Measurements from ENCODE around the gene ARHGEF26. TPM values are rescaled to one million over a fixed set of nuclear protein-coding genes. Genes with fewer than 3 reads are reported as not detected.

Gene ARHGEF26
- total RNA-seq, 1 donor from 2014 or later, result 1.4 TPM

DNA sequence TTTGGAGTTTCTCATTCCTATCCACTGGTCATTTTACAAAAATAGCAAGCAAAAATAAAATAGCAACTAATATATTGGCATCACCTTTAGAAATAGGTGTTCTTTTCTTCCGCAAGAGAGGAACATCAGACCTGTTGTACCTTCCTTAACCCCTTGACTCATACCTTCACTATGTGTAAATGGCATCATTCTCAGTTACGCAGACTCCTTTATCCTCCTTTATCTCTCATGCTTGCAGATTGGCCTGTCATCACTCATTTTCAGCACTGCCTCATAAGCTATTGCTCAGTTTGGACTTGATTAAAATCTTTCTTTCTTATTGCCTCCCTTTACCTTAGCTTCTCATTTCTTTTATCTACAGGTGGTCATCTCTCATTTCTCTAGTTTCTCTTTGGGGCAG is 21.4 kb downstream of the ARHGEF26 start:
- intact Hi-C loops (cut with micrococcal nuclease), result no loop called here
- ATAC-seq, result no peak

DNA sequence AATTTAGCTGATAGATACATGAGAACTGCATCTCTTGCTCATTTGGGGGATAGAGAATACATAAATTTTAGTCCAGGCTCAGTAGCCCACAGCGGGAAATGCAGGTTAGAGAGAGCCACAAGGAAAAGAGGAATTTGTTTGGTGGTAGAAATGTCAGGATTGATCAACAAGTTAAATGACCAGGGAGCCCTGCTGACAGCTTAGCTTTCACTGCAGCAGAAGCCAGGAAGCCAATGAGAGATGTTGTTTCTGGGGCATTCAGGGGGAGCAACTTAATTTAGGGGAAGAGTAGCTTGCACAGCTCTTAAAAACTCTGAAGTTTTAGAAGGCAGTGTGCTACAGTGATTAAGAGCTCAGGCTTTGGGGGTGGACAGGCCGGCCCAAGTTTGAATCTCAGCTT is 22.7 kb downstream of the ARHGEF26 start:
- intact Hi-C loops (cut with micrococcal nuclease), result no loop called here
- no peak for ATAC-seq
- DNase-seq, result no peak

More for the DNA sequence above, 21.4 kb downstream of the ARHGEF26 start:
- DNase-seq, result no peak

DNA sequence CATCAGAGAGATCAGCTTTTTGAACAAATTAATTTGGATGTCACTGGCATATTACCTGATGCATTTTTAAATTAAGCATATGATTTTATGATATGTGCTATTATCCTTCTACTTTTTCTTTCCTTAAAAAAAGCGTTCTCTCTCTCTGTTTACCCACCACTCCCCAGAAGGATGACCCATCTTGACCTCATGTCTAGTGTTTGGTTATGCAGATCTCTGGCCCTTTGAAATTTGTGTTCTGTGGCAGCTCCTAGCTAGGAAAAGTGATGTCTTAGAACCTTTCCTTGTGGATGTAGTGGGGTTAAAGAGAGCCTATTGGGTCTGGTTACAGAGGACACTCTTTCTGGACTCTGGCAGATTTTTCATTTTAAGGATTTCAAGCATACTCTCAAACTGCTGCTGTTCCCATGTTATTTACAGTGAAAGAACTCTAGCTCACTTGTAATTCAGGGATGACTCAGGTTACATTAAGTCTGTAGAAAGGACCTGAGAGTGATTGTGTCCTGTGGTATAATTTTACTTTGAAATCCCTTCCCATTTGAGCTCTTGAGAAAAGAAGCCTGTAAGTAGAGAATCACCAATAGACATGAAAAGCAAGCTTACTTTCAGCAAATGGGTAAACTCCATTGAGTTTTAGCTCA is 23.8 kb downstream of the ARHGEF26 start:
- no peak for DNase-seq
- ATAC-seq, result no peak

DNA sequence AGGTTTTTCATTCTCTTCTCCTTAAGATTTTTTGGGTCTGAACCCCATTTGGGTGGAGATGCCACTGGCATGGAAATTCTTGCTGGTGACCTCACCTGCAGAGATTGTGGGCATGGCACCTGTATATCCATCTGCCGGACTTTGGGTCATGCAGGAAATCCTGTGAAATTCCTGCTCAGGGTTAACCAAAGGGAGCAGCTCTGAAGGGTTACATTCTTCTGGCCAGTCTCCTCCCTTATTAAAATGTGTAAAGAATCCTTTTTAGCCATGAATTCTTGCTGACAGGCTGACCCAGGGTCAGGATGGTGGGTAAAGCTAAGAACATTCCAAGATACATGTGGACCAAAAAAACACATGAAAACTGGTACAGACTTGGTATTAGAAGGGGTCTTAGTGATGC is 27.4 kb downstream of the ARHGEF26 start:
- ATAC-seq (no peak), DNase-seq (no peak)
- intact Hi-C loops (cut with micrococcal nuclease), result no loop called here

More for the DNA sequence above, 23.8 kb downstream of the ARHGEF26 start:
- intact Hi-C loops (cut with micrococcal nuclease), result no loop called here

DNA sequence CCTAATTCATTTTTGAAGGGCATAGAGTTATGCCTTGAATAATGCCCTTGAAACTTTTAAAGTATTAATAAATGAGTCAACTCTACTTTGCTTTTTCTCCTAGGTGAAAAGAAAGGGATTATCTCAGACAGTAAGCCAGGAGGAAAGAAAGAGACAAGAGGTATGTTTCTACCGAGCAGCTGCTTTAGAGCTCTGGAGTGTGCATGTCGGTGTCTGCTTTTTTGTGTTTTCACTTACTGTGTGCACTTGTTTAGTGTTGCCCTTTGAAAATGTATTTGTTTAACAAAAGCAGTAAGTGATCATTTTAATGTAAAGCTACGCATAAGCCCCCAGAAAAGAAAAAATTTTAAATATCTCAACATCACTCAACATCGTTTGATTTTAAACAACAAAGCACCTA is 28.1 kb downstream of the ARHGEF26 start:
- no peak for ATAC-seq
- intact Hi-C loops (cut with micrococcal nuclease), result no loop called here

DNA sequence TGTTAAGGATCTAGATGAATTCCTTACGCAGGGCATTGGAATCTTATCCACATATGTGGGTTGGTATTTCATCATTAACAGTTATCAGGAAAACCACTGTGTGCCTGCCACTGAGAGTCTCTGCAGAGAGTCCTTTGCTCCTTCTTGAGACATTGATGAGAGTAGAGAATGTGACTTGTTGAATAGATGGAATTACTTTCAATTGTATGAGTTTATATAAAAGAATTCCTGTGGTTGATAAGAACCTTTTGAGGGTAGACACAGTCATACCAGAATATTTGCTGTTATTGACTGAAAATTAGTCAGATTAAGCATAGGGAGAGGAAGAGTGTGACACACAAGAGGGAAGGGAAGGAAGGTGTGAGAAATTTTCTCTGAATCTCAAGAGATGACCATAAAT is 30.8 kb downstream of the ARHGEF26 start:
- DNase-seq (no peak), ATAC-seq (no peak)
- intact Hi-C loops (cut with micrococcal nuclease), result no loop called here

More for the DNA sequence above, 28.1 kb downstream of the ARHGEF26 start:
- DNase-seq, result no peak

DNA sequence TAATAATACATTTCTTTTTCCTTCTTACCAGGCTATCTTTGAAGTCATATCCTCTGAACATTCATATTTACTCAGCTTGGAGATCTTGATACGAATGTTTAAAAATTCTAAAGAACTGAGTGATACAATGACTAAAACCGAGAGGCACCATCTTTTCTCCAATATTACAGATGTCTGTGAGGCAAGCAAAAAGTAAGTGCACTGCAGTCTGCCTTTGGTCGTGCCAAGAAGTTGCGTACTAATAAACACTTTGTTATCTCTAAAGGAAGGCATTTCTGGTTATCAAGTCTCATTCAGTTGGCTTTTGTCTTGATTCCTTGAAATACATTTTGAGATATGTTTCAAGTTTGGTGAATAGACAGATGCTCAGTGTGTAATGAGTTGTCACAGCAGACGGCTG is 31.6 kb downstream of the ARHGEF26 start:
- DNase-seq (no peak), ATAC-seq (no peak)
- intact Hi-C loops (cut with micrococcal nuclease), result no loop called here

DNA sequence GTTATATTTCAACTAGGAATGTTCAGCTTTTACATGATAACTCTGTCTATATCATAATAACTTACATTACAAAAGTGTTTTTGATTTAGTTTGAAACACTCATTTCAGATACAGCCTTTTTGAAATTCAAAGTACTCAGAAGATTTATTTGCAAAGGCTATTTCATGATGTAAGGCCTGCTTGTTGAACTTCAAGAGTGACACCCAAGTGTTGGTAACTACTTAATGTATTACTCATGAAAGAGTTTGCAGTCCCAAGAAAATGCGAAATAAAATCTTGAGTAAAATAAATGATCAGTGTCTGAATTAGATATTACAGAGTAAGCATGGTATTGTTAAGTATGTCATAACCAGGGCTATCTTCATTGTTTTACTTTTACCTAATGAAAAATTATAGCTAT is 35.3 kb downstream of the ARHGEF26 start:
- ATAC-seq, result no peak
- DNase-seq, result no peak
- intact Hi-C loops (cut with micrococcal nuclease), result no loop called here

DNA sequence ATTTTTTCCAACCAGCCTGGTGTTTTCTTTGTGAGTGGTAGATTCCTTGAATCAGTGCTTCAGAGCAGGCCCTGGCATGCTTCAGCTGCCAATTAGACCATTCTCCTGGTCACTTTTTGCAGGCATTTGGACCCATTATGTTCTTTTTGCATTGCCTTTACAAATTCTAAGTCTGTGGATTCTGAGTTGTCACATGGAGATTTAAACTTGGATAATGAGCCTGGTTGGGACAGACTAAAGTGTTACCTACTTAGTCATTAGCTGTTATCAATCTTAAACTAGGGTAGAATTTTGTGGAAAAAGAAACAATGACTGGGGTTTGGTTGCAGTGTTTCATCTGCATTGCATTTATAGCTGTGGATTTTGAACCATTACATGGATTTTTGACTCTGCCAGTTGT is 40.6 kb downstream of the ARHGEF26 start:
- intact Hi-C loops (cut with micrococcal nuclease), result no loop called here
- no peak for ATAC-seq
- DNase-seq, result no peak

DNA sequence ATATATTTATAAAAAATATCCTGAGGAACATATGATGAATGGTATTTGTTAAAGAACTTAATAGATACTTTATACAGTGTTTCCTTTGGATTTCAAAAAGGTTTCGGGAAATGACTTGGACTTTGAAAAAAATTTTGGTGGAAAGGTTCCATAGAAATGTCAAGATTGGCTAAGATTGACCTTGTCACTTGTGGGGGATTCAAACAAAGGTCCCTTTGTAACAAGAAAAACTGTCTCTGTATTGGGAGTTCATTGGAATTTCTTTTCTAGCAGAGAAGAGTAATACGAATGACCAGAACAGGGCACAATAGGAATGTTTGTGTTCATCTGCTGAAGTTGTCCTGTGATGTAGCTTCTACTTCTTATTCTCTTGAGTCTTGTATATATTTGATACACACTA is 43.2 kb downstream of the ARHGEF26 start:
- DNase-seq (no peak), ATAC-seq (no peak)
- intact Hi-C loops (cut with micrococcal nuclease), result no loop called here

DNA sequence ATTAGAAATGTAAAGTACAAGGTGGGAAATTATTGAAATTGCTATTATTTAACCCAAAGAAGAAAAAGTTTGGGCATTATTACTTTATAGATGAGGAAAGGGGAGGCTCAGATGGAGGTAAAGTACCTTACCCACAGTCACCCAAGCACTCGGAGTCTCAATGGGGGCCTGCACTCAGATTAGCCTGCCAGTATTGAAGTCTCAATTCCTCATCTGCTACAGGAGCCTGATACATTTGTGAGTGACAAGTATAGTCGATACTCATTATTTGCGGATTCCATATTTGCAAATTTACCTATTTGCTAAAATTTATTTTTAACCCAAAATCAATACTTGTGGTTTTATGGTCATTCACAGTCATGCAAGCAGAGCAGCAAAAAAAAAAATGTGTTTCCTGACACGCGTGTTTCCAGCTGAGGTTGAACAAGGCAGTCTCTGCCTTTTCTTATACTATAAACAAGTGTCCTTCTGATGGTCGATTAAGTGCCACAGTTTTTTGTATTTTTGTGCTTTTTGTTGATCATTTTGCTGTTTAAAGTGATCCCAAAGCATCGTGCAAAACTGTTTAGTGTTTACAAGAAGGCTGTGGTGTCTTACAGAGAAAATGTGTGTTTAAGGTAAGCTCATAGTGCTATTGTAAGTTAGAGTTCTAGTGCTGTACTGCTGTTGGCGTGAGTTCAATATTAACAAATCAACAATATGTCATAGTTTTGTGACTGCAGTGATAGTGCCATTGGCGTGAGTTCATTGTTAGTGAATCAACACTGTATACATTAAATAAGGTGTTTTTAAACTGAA is 48.0 kb downstream of the ARHGEF26 start:
- DNase-seq (no peak), ATAC-seq (no peak)
- intact Hi-C loops (cut with micrococcal nuclease), result no loop called here

DNA sequence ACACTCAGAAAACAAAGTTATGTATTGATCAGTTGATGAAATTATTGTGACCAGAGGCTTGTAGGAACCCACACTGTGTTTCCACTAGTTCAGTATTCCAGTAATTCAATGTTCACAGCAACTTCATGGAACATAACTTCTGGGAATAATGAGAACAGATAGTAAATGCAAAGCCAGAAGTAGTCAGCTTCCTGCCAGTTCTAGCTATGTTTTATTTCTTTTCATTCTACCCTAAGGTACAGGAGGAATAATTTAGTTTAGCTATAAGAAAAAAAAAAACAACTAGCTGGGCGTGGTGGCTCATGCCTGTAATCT is 48.6 kb downstream of the ARHGEF26 start:
- ATAC-seq, result no peak
- intact Hi-C loops (cut with micrococcal nuclease), result no loop called here
- DNase-seq, result no peak

DNA sequence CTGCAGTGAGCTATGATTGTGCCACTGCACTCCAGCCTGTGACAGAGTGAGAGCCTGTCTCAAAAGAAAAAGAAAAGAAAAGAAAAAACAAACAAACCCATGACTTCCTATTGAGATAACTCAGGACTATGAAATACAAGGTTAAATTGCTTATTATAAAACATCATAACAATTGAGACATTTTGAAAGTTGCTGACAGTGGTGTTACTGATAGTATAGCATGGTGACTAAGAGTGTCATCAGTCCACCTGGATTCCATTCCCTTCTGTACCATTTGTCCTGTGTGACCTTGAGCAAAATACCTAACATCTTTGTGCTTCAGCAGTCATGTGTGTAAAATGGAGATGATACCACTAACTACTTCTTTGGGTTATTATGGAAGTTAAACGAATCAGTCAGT is 49.1 kb downstream of the ARHGEF26 start:
- ATAC-seq (no peak), DNase-seq (no peak)
- intact Hi-C loops (cut with micrococcal nuclease), result no loop called here

DNA sequence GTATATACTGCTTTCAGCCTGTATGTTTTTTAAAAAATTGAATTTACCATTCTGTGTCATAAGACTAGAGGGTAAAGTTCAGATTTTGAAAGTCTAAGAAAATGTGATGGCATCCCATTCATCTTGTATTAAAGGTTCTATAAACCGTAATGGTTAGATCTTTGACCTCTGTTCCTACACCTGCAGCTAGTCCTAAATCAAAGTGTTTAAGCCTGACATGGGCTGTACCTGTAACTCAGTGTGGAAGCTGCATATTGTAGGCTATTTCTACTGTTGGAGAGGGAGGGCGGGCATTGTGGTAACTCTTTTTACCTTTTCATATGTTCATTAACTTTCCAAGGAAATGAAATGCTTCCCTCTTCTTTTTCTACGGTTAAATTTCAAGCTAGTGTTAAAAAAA is 53.9 kb downstream of the ARHGEF26 start:
- DNase-seq, result no peak
- intact Hi-C loops (cut with micrococcal nuclease), result no loop called here
- ATAC-seq, result no peak

DNA sequence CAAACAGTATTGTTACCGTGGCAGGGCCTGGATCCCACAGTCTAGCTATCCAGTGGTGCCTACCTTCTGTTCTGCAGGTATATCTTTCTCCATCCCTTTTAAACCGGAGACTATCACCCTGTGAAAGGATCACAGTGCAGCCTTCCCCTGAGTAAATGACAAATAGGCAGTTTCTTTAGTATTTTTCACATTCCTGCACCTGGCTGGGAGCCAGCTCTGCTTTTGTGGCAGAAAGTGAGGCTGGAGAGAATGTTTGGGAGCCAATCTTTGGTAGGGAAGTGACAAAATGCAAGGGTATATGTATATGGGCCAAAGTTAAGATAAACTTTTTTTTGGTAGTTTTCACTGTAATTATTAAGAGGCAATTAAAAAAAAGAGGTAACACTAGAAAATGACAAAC is 54.8 kb downstream of the ARHGEF26 start:
- intact Hi-C loops (cut with micrococcal nuclease), result no loop called here

DNA sequence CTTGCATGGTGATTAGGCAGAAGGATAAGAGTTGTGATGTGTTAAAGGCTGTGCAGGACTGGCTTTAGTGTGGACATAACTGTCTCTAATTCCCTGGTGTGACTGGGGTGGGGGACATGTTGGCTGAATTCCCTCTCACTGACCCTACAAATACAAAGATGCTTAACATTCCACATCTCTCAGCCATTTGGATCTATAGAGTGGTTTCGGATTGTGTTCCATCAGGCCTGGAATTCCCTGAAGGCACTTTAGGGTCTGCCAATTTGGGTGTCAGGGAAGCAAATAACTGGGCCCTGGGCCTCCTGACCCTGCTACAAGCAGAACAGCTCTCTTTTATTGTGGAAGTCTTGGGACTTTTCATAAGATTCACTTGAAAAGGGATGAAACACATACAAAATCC is 56.2 kb downstream of the ARHGEF26 start:
- intact Hi-C loops (cut with micrococcal nuclease), result no loop called here
- no peak for ATAC-seq

More for the DNA sequence above, 54.8 kb downstream of the ARHGEF26 start:
- ATAC-seq, result no peak
- DNase-seq, result no peak

DNA sequence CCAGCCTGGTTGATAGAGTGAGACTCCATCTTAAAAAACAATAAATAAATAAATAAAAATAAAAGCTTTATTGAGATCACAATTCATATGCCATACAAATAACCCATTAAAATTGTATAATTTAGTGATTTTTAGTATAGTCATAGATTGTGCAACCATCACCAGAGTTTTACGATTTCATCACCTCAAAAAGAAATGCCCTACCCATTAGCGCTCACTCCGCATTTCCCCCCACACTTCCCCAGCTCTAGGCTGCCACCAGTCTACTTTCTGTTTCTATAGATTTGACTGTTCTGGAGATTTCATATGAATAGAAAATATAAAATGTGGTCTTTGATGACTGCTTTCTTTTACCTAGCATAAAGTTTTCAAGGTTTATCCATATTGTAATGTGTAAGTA is 57.0 kb downstream of the ARHGEF26 start:
- intact Hi-C loops (cut with micrococcal nuclease), result no loop called here
- ATAC-seq (no peak), DNase-seq (no peak)

More for the DNA sequence above, 56.2 kb downstream of the ARHGEF26 start:
- DNase-seq, result no peak

DNA sequence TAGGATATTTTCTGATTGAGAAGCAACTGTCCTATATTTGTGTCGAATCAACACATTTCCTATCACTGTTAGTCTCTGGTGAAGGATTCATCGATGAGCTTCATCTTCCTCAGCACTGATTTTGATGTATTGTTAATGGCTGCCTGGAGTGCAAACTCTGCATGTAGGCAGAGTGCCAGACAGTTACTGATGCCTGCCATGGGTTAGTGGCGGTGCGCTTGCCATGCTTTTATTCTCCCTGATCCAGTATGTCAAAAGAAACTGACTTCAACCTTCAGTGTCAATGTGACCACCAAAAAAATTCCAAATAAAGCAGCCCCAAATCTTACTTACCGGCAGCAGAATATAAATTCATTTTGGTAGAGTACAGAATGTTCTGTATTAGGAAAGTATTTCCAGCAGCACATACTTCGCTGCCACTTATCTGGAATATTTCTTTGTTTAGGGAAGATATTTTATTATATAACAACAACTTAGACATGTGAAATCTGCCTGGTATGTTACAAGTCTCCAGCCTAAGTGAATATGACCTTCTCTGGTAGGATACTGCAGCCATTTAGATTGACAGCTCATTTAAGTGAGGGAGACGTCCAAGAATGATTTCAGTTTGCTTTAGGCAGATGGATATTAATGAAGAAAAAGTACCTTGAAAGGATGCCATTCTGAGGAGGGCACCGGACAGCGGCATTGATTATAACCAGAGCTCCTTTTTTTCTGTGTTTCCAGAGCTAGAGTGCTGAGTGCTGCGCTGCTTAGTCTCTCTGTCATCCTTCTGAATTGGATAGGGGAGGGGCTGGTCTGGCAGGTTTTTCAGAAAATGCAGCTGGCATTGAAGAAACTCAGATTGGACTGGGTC is 59.9 kb downstream of the ARHGEF26 start:
- ATAC-seq, result no peak
- no peak for DNase-seq
- intact Hi-C loops (cut with micrococcal nuclease), result no loop called here

DNA sequence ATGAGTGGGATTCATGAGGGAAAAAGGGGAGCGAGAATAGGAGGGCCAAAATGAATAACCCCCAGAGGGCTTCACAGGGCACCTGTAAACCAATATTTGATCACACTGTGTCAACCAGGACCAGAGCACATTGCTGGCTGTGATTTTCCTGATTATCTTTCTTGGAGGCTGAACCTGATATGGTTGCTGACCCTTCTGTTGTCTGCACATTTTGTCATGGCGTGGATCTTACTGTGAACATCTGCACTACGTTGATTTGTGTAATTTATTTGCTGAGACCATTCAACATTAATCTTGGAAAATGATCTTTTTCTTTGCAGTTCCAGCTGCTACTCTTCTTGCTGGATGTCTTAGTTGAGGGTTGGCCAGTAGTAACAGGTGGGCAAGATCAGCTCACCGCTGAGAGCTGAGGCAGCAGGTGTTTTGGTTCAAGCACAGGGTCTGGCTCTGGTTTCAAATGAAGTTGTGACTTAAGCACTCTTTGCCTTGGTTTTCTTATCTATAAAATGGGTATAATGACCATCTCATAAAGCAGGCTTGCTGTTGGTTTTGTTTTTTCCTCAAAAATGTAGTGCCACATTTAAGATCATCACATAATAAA is 61.2 kb downstream of the ARHGEF26 start:
- DNase-seq, result no peak
- no peak for ATAC-seq
- intact Hi-C loops (cut with micrococcal nuclease), result no loop called here

DNA sequence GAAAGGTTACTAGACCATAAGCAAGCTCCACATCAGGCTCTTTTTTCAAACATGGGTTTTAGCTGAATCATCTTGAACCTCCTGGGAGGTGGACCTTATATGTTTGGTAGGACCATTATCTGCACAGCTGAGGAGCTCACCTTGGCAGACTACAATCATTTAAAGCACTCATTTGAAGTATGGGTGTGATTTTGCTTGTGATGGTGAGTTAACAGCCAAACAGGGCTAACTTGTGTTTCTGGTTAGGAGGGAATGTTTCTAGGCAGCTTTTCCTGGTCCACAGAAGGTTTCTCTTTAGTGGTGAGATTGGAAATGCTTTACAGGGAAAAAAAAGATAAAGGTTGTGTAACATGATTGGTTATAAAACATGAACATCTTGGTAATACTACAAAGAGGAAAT is 61.8 kb downstream of the ARHGEF26 start:
- intact Hi-C loops (cut with micrococcal nuclease), result no loop called here
- no peak for ATAC-seq

More for the DNA sequence above, 61.8 kb downstream of the ARHGEF26 start:
- DNase-seq, result no peak

Measured in left ventricle myocardium superior (tissue), 1 donor.